GM19035 (cell line): Measurements from ENCODE around the gene MED12L.

Experiments
- ATAC-seq: cut with Tn5 transposase; IDR thresholded peaks from one replicate; pipeline ENCODE4 v1.9.1; 2021; ENCODE audit not compliant: unreplicated experiment

MED12L gene

DNA sequence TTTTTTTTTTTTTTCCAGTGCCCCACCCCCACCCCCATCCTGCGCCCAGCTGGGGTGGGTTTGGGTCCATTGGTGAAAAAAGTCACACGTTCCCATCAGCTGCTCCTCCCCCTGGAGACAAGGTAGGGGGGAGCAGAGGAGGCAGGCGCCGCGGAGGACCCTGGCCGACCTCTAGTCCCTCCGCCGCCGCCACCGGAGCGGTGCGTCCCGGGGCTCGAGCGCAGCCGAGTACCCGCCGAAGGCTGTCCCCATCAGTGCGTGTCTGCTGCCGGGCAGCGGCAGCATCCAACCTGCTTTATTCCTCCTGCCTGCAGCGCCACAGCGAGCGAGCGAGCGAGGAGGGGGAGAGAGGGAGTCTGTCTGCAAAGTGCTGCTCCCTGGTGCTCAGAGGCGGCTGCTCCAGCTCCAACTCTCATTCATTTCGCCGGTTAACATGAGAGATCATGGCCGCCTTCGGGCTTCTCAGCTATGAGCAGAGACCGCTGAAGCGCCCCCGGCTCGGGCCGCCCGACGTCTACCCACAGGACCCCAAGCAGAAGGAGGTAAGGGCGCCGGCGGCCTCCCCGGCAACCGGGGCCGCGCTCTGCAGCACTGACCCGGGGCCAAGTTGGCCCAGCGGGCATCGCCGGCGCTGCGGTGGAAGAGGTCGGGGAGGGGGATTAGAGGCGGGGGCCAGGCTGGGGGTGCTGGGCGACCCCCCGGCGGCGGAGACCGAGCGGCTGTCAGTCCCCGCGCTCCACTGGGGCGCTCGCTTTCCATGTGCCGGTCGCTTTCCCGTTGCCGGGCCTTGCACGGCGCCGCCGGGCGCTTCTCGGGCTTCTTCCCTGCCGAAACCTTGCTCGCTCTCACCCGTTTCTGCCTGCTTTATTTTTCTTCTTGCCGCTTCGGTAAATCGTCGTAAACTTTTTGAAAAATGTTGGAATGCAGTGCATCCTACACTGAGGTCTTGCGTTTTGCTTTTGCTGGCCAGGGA lies 1.3 kb downstream of the MED12L start:
- ATAC-seq = peak; percentile 64

DNA sequence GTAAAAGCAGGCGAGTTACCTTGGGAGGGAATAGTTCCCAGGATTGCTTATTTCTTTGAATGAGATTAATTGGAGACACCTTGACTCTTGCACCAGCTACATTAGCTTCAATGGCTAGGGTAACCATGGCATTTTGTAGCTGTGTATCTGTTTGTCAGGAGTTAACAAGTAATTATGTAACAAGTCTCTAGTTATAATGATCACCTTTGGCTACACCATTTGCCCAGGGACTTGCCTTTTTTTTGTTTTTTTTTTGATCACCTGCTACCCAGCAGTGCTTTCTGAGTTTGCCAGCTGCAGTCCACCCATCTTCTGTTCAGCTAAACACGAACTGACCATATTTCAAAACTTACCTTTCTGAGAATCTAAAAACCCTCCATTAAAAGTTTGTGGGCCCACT lies 2.2 kb downstream of the MED12L start:
- no peak for ATAC-seq

- no peak for ATAC-seq
Measured at GRCh38 chr3:151091685-151092345, 6.4 kb downstream of the MED12L start.

GRCh38 chr3:151093148-151093547 lies 7.7 kb downstream of the MED12L start:
- ATAC-seq = no peak

GRCh38 chr3:151093905-151094304 lies 8.4 kb downstream of the MED12L start:
- ATAC-seq = peak; percentile 56

- no peak for ATAC-seq
Measured at GRCh38 chr3:151096716-151097115, 11.3 kb downstream of the MED12L start.

DNA sequence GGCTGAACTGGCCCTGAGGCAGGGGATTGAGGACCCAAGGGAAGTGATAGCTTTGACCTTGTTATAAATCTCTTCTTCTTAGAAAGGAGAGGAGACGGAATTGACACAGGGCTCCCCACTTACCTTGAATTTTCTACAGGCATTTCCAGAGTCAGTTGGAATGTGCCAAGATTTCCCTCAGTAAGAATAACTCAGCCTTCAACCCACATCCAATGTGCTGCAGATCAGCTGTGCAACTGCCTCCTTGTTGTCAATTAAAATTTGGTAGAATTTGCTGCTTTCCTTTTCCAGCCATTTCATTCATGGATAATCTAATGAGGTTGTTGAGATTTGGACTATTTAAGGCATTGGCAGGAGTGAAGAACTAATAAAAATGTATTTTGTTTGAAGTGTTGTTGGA lies 14.6 kb downstream of the MED12L start:
- ATAC-seq = no peak

DNA sequence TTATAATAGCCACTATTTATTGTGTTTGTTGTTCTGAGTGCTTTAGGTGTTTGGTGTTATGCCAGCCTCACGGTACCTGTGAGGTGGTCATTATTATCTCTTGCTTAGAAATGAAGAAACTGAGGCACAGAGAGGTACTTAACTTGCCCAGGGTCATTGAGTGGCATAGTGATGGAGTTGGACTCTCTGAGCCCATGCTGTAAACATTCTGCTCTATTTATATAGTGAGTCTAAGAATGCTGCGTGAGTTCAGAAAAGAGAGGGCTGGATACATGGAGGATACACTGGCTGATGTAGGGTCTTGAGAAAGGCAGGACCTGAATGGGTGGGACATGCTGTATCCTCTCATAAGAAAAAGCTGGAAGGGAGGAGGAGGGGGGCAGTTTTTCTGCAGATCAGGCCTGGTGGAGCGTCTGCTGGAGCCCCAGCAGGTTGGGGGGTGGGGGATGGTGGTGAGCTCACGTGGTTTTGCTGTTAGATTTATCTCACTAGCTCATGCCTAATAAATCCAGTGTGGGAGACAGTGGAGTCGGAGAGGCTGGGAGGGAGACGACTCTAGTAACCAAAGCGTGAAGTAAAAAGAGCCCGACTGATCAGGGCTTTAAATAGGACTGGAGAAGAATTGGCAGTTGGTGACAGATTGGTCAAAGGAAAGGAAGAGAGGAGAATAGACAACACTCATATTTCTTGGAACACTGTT lies 16.0 kb downstream of the MED12L start:
- ATAC-seq = no peak

DNA sequence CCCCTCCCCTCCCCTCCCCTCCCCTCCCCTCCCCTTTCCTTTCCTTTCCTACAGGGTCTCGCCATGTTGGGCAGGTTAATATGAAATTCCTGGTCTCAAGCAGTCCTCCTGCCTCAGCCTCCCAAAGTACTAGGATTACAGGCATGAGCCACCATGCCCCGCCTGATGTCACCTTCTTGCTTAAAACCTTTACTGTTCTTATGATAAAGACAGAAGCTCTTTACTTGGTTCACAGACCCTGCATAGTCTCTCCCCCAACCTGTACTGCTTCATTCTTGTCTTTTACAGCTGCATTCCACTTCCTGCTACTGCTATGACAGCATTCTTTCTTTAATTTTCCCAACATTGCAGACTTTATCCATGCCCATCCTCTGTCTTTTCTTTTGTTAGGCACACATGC lies 20.8 kb downstream of the MED12L start:
- ATAC-seq = no peak

DNA sequence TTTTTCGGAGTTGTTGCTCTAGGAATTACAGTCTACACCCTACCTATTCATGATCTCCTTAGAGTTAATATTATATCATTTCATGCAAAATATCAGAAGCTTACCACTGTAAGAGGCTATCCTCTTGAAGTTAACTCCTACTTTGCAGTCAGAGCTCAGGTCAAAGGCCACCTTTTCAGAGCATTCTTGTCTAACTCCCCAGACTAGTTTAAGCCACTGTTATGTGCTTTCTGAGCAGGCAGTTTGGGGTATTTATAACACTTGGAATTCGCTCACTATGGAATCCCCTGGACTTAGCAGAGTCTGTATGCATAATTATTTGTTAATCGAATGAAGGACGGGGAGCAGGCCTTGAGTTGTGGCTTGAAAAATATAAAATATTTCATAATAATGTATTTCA lies 21.7 kb downstream of the MED12L start:
- no peak for ATAC-seq

- ATAC-seq = no peak
Measured at GRCh38 chr3:151107701-151108100, 22.2 kb downstream of the MED12L start.

GRCh38 chr3:151109286-151109800 lies 23.9 kb downstream of the MED12L start:
- ATAC-seq = no peak

DNA sequence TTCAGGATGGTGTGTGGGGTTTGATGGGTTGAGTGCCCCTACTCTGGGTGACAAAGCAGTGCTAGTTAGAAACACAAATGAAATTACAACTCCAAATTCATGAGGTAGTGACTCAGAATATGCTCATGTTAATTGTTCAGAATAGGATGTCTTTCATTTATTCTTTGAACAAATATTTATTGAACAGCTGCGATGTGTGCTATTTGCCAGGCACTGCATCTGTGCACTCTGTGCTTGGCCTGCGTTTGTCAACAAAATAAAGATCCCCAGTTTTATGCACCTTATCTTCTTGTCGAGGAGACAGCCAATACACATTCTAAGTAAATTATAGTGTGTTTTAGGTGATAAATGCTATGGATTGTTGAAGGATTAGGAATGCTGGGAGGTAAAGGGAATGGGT lies 27.3 kb downstream of the MED12L start:
- ATAC-seq = no peak

GRCh38 chr3:151113343-151113742 lies 27.9 kb downstream of the MED12L start:
- no peak for ATAC-seq

DNA sequence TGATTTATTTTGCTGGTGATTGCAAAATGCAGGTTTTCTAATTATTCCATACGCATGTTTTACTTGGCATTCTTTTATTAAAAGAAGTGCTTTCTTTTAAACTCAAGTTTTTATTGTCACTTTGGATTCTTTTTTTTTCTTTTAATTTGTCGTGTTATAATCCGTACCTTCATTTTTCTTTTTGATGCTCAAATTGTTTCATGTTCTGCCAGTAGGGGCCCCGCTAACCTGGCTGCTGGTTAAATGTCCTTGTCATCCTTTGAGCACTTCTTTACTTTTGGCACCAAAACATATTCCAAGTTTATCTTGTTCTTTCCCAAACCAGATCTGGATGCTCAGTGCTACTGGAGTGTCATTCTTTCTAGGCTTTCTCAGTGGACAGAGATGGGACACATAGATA lies 31.6 kb downstream of the MED12L start:
- no peak for ATAC-seq

GRCh38 chr3:151119188-151119587 lies 33.7 kb downstream of the MED12L start:
- no peak for ATAC-seq

- no peak for ATAC-seq
Measured at GRCh38 chr3:151120409-151120808, 34.9 kb downstream of the MED12L start.

DNA sequence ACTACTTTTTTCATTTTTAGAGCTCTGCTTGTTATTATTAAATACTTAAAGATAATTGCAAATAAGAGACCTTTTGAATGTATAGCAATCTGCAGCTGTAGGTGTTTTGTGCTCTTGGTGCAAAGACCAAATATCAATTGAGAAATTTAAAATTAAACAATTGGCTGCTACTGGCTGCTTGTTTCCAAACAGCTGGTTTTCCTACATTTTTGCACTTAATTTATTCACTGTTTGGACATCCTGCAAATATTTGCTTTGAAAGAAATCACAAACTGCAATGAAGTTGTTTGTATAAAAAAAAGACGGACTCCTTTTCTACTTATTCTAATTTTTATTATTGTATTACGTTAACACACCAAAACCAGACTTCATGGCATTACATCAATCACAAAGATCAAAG lies 35.6 kb downstream of the MED12L start:
- ATAC-seq = no peak

- no peak for ATAC-seq
Measured at GRCh38 chr3:151123827-151124226, 38.4 kb downstream of the MED12L start.

GRCh38 chr3:151124476-151124875 lies 39.0 kb downstream of the MED12L start:
- ATAC-seq = no peak

DNA sequence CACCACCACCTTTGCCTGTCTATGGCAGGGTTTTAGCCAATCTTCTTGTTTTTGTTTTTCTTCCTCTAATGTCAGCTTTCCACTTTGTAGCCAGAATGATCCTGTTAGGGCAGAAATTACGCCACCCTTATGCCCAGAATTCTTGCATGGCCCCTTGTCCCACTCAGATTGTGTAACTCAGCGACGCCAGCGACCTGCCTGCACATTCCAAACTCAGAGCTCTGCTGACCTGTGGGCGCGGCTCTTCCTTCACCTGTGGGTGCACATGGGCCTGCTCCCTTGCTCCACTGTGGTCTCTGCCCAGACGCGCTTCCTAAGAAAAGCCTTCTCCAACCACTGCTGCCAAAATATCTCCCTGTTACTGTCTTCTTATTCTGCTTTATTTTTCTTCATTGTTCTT lies 45.0 kb downstream of the MED12L start:
- ATAC-seq = no peak
